GM13977 (cell line): ENCODE measurements around the gene LAMP5.

Source experiments
- DNase-seq: peaks from one replicate; pipeline ENCODE4 v3.0.0; 2012; ENCODE audit warnings: low spot score
- in situ Hi-C: fragments of 300-500 bp; cut with MboI; formaldehyde crosslinking; loops from one replicate; pipeline ENCODE4 v1.12.0; 2022; ENCODE audit warnings: low sequenced_read_pairs, low pct_unique_long_range_greater_than_20kb, mixed read lengths, inconsistent platforms; ENCODE audit not compliant: unreplicated experiment
- TF ChIP-seq, protein P1 (sequence below): IDR thresholded peaks from 2 replicates; pipeline ENCODE4 v1.5.1; 2012; ENCODE audit warnings: mild to moderate bottlenecking, control low read depth; ENCODE audit not compliant: insufficient read depth; ENCODE audit errors: extremely low read depth, missing control alignments

The LAMP5 gene

DNA sequence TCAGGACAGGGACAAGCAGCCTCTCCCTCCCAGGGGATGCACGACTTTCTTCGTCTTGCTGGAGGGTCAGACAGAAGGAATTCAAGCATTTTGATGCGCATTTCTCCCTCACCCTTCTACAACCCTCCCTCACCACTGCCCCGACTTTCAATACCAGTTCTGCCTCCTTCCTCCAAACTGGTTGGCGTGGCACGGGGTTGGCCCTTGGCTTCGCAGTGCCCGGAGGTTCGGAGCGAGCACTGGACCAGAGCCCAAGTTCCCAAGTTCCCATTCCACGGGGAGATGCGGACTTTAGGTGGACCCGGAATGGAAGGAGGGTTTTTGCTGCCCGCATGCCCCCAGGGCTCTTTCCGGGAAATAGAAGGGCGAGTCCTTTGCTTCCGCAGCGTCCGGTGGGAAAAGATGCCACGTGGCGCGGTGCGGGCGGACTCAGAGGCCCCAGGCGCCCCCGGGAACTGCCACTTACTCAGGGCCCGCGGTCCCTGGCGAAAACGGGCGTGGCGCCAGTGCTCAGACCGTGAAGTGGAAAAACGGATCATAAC lies 8.0 kb upstream of the LAMP5 start:
- in situ Hi-C loops, result no loop called here
- TF ChIP-seq, protein P1, sequence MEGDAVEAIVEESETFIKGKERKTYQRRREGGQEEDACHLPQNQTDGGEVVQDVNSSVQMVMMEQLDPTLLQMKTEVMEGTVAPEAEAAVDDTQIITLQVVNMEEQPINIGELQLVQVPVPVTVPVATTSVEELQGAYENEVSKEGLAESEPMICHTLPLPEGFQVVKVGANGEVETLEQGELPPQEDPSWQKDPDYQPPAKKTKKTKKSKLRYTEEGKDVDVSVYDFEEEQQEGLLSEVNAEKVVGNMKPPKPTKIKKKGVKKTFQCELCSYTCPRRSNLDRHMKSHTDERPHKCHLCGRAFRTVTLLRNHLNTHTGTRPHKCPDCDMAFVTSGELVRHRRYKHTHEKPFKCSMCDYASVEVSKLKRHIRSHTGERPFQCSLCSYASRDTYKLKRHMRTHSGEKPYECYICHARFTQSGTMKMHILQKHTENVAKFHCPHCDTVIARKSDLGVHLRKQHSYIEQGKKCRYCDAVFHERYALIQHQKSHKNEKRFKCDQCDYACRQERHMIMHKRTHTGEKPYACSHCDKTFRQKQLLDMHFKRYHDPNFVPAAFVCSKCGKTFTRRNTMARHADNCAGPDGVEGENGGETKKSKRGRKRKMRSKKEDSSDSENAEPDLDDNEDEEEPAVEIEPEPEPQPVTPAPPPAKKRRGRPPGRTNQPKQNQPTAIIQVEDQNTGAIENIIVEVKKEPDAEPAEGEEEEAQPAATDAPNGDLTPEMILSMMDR, result no peak
- DNase-seq, result no peak

GRCh38 chr20:9506964-9507369 lies 7.4 kb upstream of the LAMP5 start:
- TF ChIP-seq, protein P1, result no peak
- in situ Hi-C loops, result no loop called here
- no peak for DNase-seq

- in situ Hi-C loops, result no loop called here
- TF ChIP-seq, protein P1, result no peak
- DNase-seq, result no peak
Observed at GRCh38 chr20:9507544-9508239, 6.7 kb upstream of the LAMP5 start.

DNA sequence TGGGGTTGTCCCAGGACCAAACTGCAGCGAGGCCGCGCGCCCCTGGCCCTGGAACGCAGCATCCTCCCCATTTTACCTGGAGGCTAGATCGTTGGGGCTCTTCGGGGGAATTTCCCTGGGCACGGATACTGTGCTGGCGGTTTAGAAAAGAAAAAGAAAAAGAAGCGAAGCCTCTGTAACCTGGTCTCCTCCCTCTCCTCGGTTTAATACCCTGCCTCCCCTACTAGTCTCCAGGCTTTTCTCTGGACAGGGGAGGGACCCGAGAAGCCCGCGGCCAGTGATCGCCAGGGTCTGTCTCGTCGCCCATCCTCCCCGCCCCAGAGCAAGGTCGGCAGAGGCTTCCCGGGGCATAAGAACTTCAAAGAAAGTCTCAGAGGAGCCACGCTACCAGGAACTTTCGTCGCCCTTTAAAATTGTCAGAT lies 6.1 kb upstream of the LAMP5 start:
- in situ Hi-C loops, result no loop called here
- TF ChIP-seq, protein P1, result no peak
- DNase-seq, result no peak

DNA sequence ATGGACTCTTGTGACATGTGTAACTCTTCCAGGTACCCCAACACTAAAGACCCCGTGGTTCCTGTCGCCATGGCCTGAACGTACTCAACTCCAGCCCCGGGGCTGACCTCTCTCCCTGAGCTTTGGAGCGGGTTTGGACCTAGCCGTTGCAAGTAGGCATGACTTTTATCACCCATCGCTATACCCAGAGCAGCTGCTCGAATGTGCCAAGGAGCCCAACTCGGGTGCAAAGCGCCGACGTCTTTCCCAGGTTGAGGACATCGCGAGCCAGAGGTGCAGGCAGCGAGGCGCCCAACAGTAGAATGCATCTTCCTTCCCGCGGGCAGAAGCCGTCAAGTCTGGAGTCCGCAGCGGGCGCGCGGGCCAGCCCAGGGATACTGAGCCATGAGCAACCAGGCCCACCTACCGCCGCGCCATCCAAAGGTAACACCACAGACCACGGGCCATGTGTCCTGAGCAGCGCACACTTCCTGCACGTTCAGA lies 5.7 kb upstream of the LAMP5 start:
- TF ChIP-seq, protein P1, result no peak
- DNase-seq, result no peak
- in situ Hi-C loops, result no loop called here

DNA sequence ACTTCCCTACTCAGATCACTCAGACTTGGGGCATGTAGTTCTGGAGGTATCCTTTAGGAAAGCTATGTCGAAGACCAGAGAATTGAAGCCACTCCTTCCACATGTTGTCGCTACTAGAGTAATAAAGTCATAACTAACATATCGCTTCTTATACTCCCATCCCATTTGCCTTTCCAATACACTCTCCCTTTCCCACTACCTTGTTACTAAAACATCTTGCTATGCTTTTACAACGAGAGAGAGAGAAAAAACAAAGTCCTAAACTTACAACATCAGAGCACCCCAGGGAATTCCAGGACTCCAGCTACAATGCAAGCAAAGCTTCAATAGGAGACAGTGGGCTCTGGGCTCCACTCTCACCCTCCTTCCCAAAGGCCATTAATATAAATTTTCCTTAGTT lies 5.1 kb upstream of the LAMP5 start:
- TF ChIP-seq, protein P1, result no peak
- DNase-seq, result no peak
- in situ Hi-C loops, result no loop called here
